Measurements from ENCODE around the gene NDUFAF3.

DNA sequence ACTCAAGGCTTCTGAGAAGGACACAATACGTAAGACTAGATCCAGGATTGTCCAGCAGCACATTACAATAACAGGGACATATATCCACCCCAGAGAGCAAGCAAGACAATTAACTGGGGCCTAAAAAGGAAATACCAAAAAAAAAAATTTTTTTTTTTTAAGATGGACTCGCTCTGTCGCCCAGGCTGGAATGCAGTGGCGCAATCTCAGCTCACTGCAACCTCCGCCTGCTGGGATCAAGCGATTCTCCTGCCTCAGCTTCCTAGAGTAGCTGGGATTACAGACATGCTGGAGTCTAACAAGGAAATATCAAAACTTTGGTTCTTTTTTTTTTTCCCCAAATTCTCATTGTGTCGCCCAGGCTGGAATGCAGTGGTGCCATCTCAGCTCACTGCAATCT lies 36.1 kb downstream of the NDUFAF3 start:
- TF ChIP-seq, protein P1, sequence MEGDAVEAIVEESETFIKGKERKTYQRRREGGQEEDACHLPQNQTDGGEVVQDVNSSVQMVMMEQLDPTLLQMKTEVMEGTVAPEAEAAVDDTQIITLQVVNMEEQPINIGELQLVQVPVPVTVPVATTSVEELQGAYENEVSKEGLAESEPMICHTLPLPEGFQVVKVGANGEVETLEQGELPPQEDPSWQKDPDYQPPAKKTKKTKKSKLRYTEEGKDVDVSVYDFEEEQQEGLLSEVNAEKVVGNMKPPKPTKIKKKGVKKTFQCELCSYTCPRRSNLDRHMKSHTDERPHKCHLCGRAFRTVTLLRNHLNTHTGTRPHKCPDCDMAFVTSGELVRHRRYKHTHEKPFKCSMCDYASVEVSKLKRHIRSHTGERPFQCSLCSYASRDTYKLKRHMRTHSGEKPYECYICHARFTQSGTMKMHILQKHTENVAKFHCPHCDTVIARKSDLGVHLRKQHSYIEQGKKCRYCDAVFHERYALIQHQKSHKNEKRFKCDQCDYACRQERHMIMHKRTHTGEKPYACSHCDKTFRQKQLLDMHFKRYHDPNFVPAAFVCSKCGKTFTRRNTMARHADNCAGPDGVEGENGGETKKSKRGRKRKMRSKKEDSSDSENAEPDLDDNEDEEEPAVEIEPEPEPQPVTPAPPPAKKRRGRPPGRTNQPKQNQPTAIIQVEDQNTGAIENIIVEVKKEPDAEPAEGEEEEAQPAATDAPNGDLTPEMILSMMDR (IDR thresholded peaks at IDR 0.05 in 8 of 11, conservative IDR thresholded peaks at IDR 0.05 in 3 of 11) = no peak
- no peak for TF ChIP-seq POLR2AphosphoS5 (IDR thresholded peaks at IDR 0.05)

Data from spleen (tissue), 7 donors.